Liver (tissue), 9 donors: ENCODE results near the gene FUT4. TPM values are rescaled to one million over a fixed set of nuclear protein-coding genes. Genes with fewer than 3 reads are reported as not detected.

Source experiments
- DNase-seq: peaks from one replicate; pipeline ENCODE4 v3.0.0-alpha.2; 2017; ENCODE audit warnings: low spot score
- H3K27ac ChIP-seq, 2 donors: one replicate each; pipeline ENCODE4 v1.7.0; 2013; ENCODE audit warnings: inconsistent platforms in 2 of 2, low read length in 2 of 2, control low read depth in 1 of 2, low read depth in 1 of 2, mild to moderate bottlenecking in 1 of 2
- H3K27me3 ChIP-seq, 4 donors: one replicate each; pipeline versions ENCODE4 v1.6.1 to v1.7.0; 2013; ENCODE audit warnings: low read length in 3 of 4, inconsistent platforms in 1 of 4, mild to moderate bottlenecking in 1 of 4, moderate library complexity in 1 of 4; ENCODE audit not compliant: control insufficient read depth in 4 of 4, insufficient read depth in 4 of 4
- H3K36me3 ChIP-seq, 4 donors: one replicate each; pipeline versions ENCODE4 v1.6.1 to v1.7.0; 2013; ENCODE audit warnings: low read length in 3 of 4, mild to moderate bottlenecking in 3 of 4, low read depth in 1 of 4, moderate library complexity in 1 of 4; ENCODE audit not compliant: control insufficient read depth in 4 of 4, insufficient read depth in 3 of 4
- H3K4me1 ChIP-seq, 4 donors: one replicate each; pipeline versions ENCODE4 v1.6.1 to v1.7.0; 2013; ENCODE audit warnings: low read length in 3 of 4, mild to moderate bottlenecking in 3 of 4, moderate library complexity in 1 of 4; ENCODE audit not compliant: control insufficient read depth in 4 of 4, insufficient read depth in 4 of 4
- H3K4me3 ChIP-seq, 3 donors: one replicate each; pipeline versions ENCODE4 v1.6.1 to v1.7.0; 2013; ENCODE audit warnings: low read length in 3 of 3, control low read depth in 1 of 3, low read depth in 1 of 3, mild to moderate bottlenecking in 1 of 3
- H3K9ac ChIP-seq, 2 donors: one replicate each; pipeline ENCODE4 v1.7.0; 2013; ENCODE audit warnings: low read length in 2 of 2, mild to moderate bottlenecking in 2 of 2, moderate library complexity in 2 of 2, control low read depth in 1 of 2, low read depth in 1 of 2
- H3K9me3 ChIP-seq, 4 donors: one replicate each; pipeline versions ENCODE4 v1.6.1 to v1.7.0; 2013; ENCODE audit warnings: low read length in 3 of 4; ENCODE audit not compliant: control insufficient read depth in 4 of 4
- ATF3 ChIP-seq: IDR thresholded peaks from 2 replicates; pipeline ENCODE4 v1.6.1; 2016; ENCODE audit warnings: antibody characterized with exemption
- CTCF ChIP-seq: fragments of 150-350 bp; IDR thresholded peaks from 2 replicates; pipeline ENCODE4 v1.5.1; 2017; ENCODE audit warnings: improper control_type of control experiment, low read depth, low read length; ENCODE audit not compliant: missing input control
- EGR1 ChIP-seq, 2 donors: IDR thresholded peaks; 2 replicates each; pipeline ENCODE4 v1.6.1; 2016 to 2018; ENCODE audit warnings: antibody characterized with exemption in 2 of 2, low read depth in 2 of 2
- FOXA1 ChIP-seq: IDR thresholded peaks from 2 replicates; pipeline ENCODE4 v1.6.1; 2016; ENCODE audit warnings: antibody characterized with exemption
- FOXA2 ChIP-seq: IDR thresholded peaks from 2 replicates; pipeline ENCODE4 v1.6.1; 2016; ENCODE audit warnings: antibody characterized with exemption
- GABPA ChIP-seq, 2 donors: IDR thresholded peaks in 1 of 2; conservative IDR thresholded peaks in 1 of 2; 2 replicates each; pipeline ENCODE4 v1.6.1; 2016; ENCODE audit warnings: antibody characterized with exemption in 2 of 2, mild to moderate bottlenecking in 1 of 2, moderate library complexity in 1 of 2
- HNF4A ChIP-seq, 2 donors: conservative IDR thresholded peaks; 2 replicates each; pipeline ENCODE4 v1.6.1; 2016; ENCODE audit warnings: antibody characterized with exemption in 2 of 2, mild to moderate bottlenecking in 2 of 2
- HNF4G ChIP-seq: IDR thresholded peaks from 2 replicates; pipeline ENCODE4 v1.6.1; 2016; ENCODE audit warnings: antibody characterized with exemption
- JUND ChIP-seq, 2 donors: IDR thresholded peaks; 2 replicates each; pipeline ENCODE4 v1.6.1; 2016; ENCODE audit warnings: antibody characterized with exemption in 2 of 2
- MAX ChIP-seq: IDR thresholded peaks from 2 replicates; pipeline ENCODE4 v1.6.1; 2016; ENCODE audit warnings: antibody characterized with exemption
- NR2F2 ChIP-seq: IDR thresholded peaks from 2 replicates; pipeline ENCODE4 v1.6.1; 2016; ENCODE audit warnings: antibody characterized with exemption
- RAD21 ChIP-seq, 2 donors: IDR thresholded peaks; 2 replicates each; pipeline ENCODE4 v1.6.1; 2016; ENCODE audit warnings: antibody characterized with exemption in 2 of 2, mild to moderate bottlenecking in 2 of 2
- REST ChIP-seq: IDR thresholded peaks from 2 replicates; pipeline ENCODE4 v1.6.1; 2016; ENCODE audit warnings: antibody characterized with exemption, mild to moderate bottlenecking
- RXRA ChIP-seq, 2 donors: IDR thresholded peaks; 2 replicates each; pipeline ENCODE4 v1.6.1; 2017 to 2018; ENCODE audit warnings: antibody characterized with exemption in 2 of 2, mild to moderate bottlenecking in 1 of 2
- SP1 ChIP-seq: IDR thresholded peaks from 2 replicates; pipeline ENCODE4 v1.6.1; 2018; ENCODE audit warnings: antibody characterized with exemption, mild to moderate bottlenecking
- TAF1 ChIP-seq: conservative IDR thresholded peaks from 2 replicates; pipeline ENCODE4 v1.6.1; 2016; ENCODE audit warnings: antibody characterized with exemption, mild to moderate bottlenecking
- YY1 ChIP-seq: IDR thresholded peaks from 2 replicates; pipeline ENCODE4 v1.6.1; 2016; ENCODE audit warnings: antibody characterized with exemption, mild to moderate bottlenecking
- ZBTB33 ChIP-seq: IDR thresholded peaks from 2 replicates; pipeline ENCODE4 v1.6.1; 2016; ENCODE audit warnings: antibody characterized with exemption
- WGBS: extraction: QIAGEN DNeasy Blood & Tissue Kit; methylation state at CpG from one replicate; pipeline ENCODE4 v1.1.7; 2013; 5-methylcytosine and 5-hydroxymethylcytosine counted together
- polyA plus RNA-seq, 2 donors: library from polyadenylated mRNA; stranded (reverse) in 1 of 2; unstranded in 1 of 2; fragments of 200-250 nt in 1 of 2; fragments of >200 nt in 1 of 2; fragmentation: Nextera tagmentation in 1 of 2; extraction: Ambion mirVana in 1 of 2; gene quantifications; one replicate each; pipeline versions ENCODE4 v1.2.1 to v1.2.3, GENCODE V29; 2013 to 2015
- total RNA-seq, 2 donors: library from RNA; depleted of rRNA; stranded (reverse); fragments of >200 nt; gene quantifications; one replicate each; pipeline ENCODE4 v1.2.3, GENCODE V29; 2014
- donor health status: healthy.
- donor health status: healthy.
- donor health status: healthy.
- donor health status: healthy.
- donor health status: healthy.

FUT4 gene
- total and polyA plus RNA-seq, 4 donors: 0.47 to 4.3 (median 1.4) TPM

GRCh38 chr11:94586546-94586945 lies 42.8 kb downstream of the FUT4 start:
- H3K27me3 ChIP-seq: no peaks in the 10 kb centered on the region
- H3K36me3 ChIP-seq: peaks cover 0 to 2% (median 0%) of the 10 kb centered on the region in 4 donors
- no peak for DNase-seq
- no peak overlapping the region for H3K27ac ChIP-seq
- WGBS: 63% methylated on average over 5 of the region's 5 CpGs
- TF ChIP-seq RAD21 (IDR thresholded peaks at IDR 0.05) (no peak), EGR1 (IDR thresholded peaks at IDR 0.05; ENCODE audit: low read depth in 2 of 2) (no peak), GABPA (IDR thresholded peaks at IDR 0.05 in 1 of 2, conservative IDR thresholded peaks at IDR 0.05 in 1 of 2) (no peak), ZBTB33 (no peak), MAX (no peak), CTCF (no peak), ATF3 (no peak), NR2F2 (no peak), TAF1 (no peak), HNF4A (conservative IDR thresholded peaks at IDR 0.05) (no peak), JUND (IDR thresholded peaks at IDR 0.05) (no peak), YY1 (no peak), FOXA2 (no peak), HNF4G (no peak), SP1 (no peak), FOXA1 (no peak), RXRA (IDR thresholded peaks at IDR 0.05) (no peak), REST (no peak)
- no peaks in the 10 kb centered on the region for H3K4me1 ChIP-seq
- no peak overlapping the region for H3K9ac ChIP-seq
- H3K9me3 ChIP-seq: no peaks in the 10 kb centered on the region
- H3K4me3 ChIP-seq: no peak overlapping the region
